Neuronal stem cell (in vitro differentiated cells): Measurements from ENCODE around the gene GNG13.
A peak's percentile ranks its signal among the peaks of the same experiment; 100 is the strongest.

Source experiments
- DNase-seq: peaks from one replicate; pipeline ENCODE4 v3.0.0-alpha.2; 2013; ENCODE audit warnings: low spot score
- H2AFZ ChIP-seq: one replicate; pipeline ENCODE4 v1.6.1; 2013; ENCODE audit warnings: mild to moderate bottlenecking, low read length, inconsistent platforms
- H2AK5ac ChIP-seq: 2 replicates; pipeline ENCODE4 v1.6.1; 2013; ENCODE audit warnings: low read depth, mild to moderate bottlenecking, inconsistent platforms, low read length, moderate library complexity, mixed read lengths
- H2BK120ac ChIP-seq: 2 replicates; pipeline ENCODE4 v1.6.1; 2013; ENCODE audit warnings: low read depth, mild to moderate bottlenecking, inconsistent platforms, low read length, moderate library complexity, mixed read lengths
- H2BK12ac ChIP-seq: one replicate; pipeline ENCODE4 v1.6.1; 2013; ENCODE audit warnings: low read length, inconsistent platforms
- H2BK15ac ChIP-seq: 2 replicates; pipeline ENCODE4 v1.6.1; 2013; ENCODE audit warnings: mild to moderate bottlenecking, low read length, inconsistent platforms, mixed read lengths
- H2BK5ac ChIP-seq: one replicate; pipeline ENCODE4 v1.6.1; 2013; ENCODE audit warnings: inconsistent platforms, mild to moderate bottlenecking, low read length, moderate library complexity
- H3K14ac ChIP-seq: one replicate; pipeline ENCODE4 v1.6.1; 2013; ENCODE audit warnings: low read length, inconsistent platforms
- H3K18ac ChIP-seq: 2 replicates; pipeline ENCODE4 v1.6.1; 2013; ENCODE audit warnings: low read length, inconsistent platforms
- H3K23ac ChIP-seq: 2 replicates; pipeline ENCODE4 v1.6.1; 2013; ENCODE audit warnings: low read depth, mild to moderate bottlenecking, mixed read lengths, low read length, inconsistent platforms; ENCODE audit not compliant: poor library complexity
- H3K27ac ChIP-seq: replicated peaks from 3 replicates; pipeline ENCODE4 v1.5.1; 2013; ENCODE audit warnings: low read length, inconsistent platforms
- H3K27me3 ChIP-seq, 3 experiments: 2 replicates each; pipeline ENCODE4 v1.6.1; 2013; ENCODE audit warnings: low read length in 3 of 3, mild to moderate bottlenecking in 2 of 3, inconsistent platforms in 1 of 3, low read depth in 1 of 3, mixed read lengths in 1 of 3, moderate library complexity in 1 of 3; ENCODE audit not compliant: control insufficient read depth in 3 of 3, insufficient read depth in 3 of 3
- H3K36me3 ChIP-seq, 2 donors: replicated peaks in 1 of 2; 2 replicates each; pipeline ENCODE4 v1.6.1; 2013; ENCODE audit warnings: low read length in 2 of 2; ENCODE audit not compliant: control insufficient read depth in 2 of 2, insufficient read depth in 2 of 2
- H3K4ac ChIP-seq: 2 replicates; pipeline ENCODE4 v1.6.1; 2013; ENCODE audit warnings: inconsistent platforms, mild to moderate bottlenecking, low read length, moderate library complexity
- H3K4me1 ChIP-seq, 2 donors: 1 replicate in 1 of 2; 2 replicates in 1 of 2; pipeline ENCODE4 v1.6.1; 2013; ENCODE audit warnings: low read length in 2 of 2, low read depth in 1 of 2; ENCODE audit not compliant: control insufficient read depth in 2 of 2, insufficient read depth in 1 of 2
- H3K4me2 ChIP-seq: one replicate; pipeline ENCODE4 v1.6.1; 2013; ENCODE audit warnings: mild to moderate bottlenecking, low read length, inconsistent platforms; ENCODE audit not compliant: insufficient read depth, poor library complexity, severe bottlenecking
- H3K4me3 ChIP-seq, 2 donors: 2 replicates each; pipeline ENCODE4 v1.5.1; 2013; ENCODE audit warnings: low read length in 2 of 2, mild to moderate bottlenecking in 2 of 2, inconsistent platforms in 1 of 2, moderate library complexity in 1 of 2
- H3K79me1 ChIP-seq: one replicate; pipeline ENCODE4 v1.6.1; 2013; ENCODE audit warnings: low read depth, mild to moderate bottlenecking, inconsistent platforms, low read length, moderate library complexity
- H3K9ac ChIP-seq: one replicate; pipeline ENCODE4 v1.6.1; 2013; ENCODE audit warnings: mild to moderate bottlenecking, low read depth, low read length, inconsistent platforms; ENCODE audit not compliant: poor library complexity
- H3K9me3 ChIP-seq, 2 donors: replicated peaks in 1 of 2; 2 replicates each; pipeline versions ENCODE3 to v1.6.1; 2013; ENCODE audit warnings: low read length in 2 of 2, mild to moderate bottlenecking in 2 of 2, inconsistent platforms in 1 of 2, low read depth in 1 of 2, mixed read lengths in 1 of 2, moderate library complexity in 1 of 2; ENCODE audit not compliant: control insufficient read depth in 2 of 2, insufficient read depth in 1 of 2
- H4K8ac ChIP-seq: one replicate; pipeline ENCODE4 v1.6.1; 2013; ENCODE audit warnings: low read depth, mild to moderate bottlenecking, inconsistent platforms, low read length, moderate library complexity
- H4K91ac ChIP-seq: one replicate; pipeline ENCODE4 v1.6.1; 2013; ENCODE audit warnings: low read length, low read depth, mild to moderate bottlenecking, inconsistent platforms; ENCODE audit not compliant: poor library complexity
- WGBS, 2 donors: extraction: QIAGEN DNeasy Blood & Tissue Kit; methylation state at CpG; one replicate each; pipeline ENCODE4 v1.1.7; 2013; ENCODE audit warnings: missing lambda C conversion rate in 2 of 2, mixed read lengths in 1 of 2; ENCODE audit not compliant: insufficient read length in 2 of 2, insufficient replicate concordance in 1 of 2; ENCODE audit errors: extremely low coverage in 2 of 2; 5-methylcytosine and 5-hydroxymethylcytosine counted together

GNG13 gene

GRCh38 chr16:842711-843560 is 42.4 kb upstream of the GNG13 start:
- H3K4me2 ChIP-seq, result no peak overlapping the region
- H4K91ac ChIP-seq, result no peak overlapping the region
- H2BK120ac ChIP-seq, result no peak overlapping the region
- peaks cover 2% of the 10 kb centered on the region for H3K79me1 ChIP-seq
- H3K9ac ChIP-seq, result no peak overlapping the region
- no peak overlapping the region for H2BK12ac ChIP-seq
- peak overlapping the region; percentile 47 for H3K14ac ChIP-seq
- no CpG with 5 or more reads among the region's 33 CpGs for WGBS, 2 donors
- H3K4me3 ChIP-seq, result no peak overlapping the region
- no peak overlapping the region for H3K4ac ChIP-seq
- no peaks in the 10 kb centered on the region for H3K27me3 ChIP-seq
- H4K8ac ChIP-seq, result peak overlapping the region; percentile 56
- peaks cover 0 to 11% of the 10 kb centered on the region in 2 donors for H3K4me1 ChIP-seq
- H2AFZ ChIP-seq, result peak overlapping the region; percentile 77
- H3K9me3 ChIP-seq, result peaks cover 5 to 12% of the 10 kb centered on the region in 2 donors
- peak overlapping the region; percentile 79 for H2BK15ac ChIP-seq
- DNase-seq, result no peak
- no peak overlapping the region for H2BK5ac ChIP-seq
- peak overlapping the region; percentile 85 for H3K23ac ChIP-seq
- peak overlapping the region; percentile 83 for H3K18ac ChIP-seq
- H3K27ac ChIP-seq, result no peak overlapping the region
- H2AK5ac ChIP-seq, result peak overlapping the region; percentile 36
- no peaks in the 10 kb centered on the region for H3K36me3 ChIP-seq

GRCh38 chr16:842061-842476 is 41.5 kb upstream of the GNG13 start:
- H4K91ac ChIP-seq, result no peak overlapping the region
- H3K9ac ChIP-seq, result no peak overlapping the region
- no peaks in the 10 kb centered on the region for H3K27me3 ChIP-seq
- no peak overlapping the region for H2BK12ac ChIP-seq
- H3K4me1 ChIP-seq, result peaks cover 0 to 11% of the 10 kb centered on the region in 2 donors
- no peak overlapping the region for H2BK15ac ChIP-seq
- H3K4me2 ChIP-seq, result no peak overlapping the region
- no peak overlapping the region for H3K4me3 ChIP-seq
- WGBS, 2 donors, result no CpG with 5 or more reads among the region's 19 CpGs
- H2BK5ac ChIP-seq, result no peak overlapping the region
- DNase-seq, result no peak
- H3K23ac ChIP-seq, result no peak overlapping the region
- peak overlapping the region; percentile 46 for H3K18ac ChIP-seq
- H3K14ac ChIP-seq, result no peak overlapping the region
- peaks cover 5 to 11% of the 10 kb centered on the region in 2 donors for H3K9me3 ChIP-seq
- H4K8ac ChIP-seq, result no peak overlapping the region
- H2AFZ ChIP-seq, result peak overlapping the region; percentile 77
- H2BK120ac ChIP-seq, result no peak overlapping the region
- no peak overlapping the region for H3K27ac ChIP-seq
- H3K79me1 ChIP-seq, result peaks cover 2% of the 10 kb centered on the region
- peak overlapping the region; percentile 34 for H2AK5ac ChIP-seq
- no peak overlapping the region for H3K4ac ChIP-seq
- H3K36me3 ChIP-seq, result no peaks in the 10 kb centered on the region

DNA sequence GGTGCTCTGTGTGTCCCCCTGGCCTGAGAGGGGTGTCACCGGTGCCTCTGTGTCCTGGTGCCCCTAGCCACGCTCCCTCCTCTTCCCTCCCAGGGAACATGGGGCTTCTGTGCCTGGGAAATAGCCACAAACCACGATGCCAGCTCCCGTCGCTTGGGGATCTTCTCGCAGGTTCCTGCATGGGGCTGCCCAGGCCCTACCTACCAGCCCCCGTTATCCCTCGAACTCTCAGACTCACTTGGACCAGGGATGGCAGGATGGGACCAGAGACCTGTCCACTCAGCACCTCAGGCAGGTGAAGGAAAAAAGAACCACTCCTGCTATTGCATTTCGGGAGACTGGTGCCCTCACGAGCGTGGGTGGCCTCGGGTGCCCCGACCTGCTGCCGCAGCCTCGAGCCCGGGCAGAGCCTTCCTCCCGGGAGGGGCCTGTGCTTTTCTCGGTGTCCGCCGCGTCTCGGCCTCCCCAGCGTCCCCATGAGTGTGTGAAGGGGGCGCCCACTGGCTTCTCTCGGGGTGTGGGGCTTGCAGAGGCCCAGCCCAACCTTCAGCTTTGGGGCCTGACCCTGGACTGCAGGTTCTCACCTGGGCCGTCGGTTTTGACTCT is 41.0 kb upstream of the GNG13 start:
- Histone ChIP-seq H2BK120ac (peak overlapping the region; percentile 47), H2BK5ac (no peak overlapping the region), H3K4me1 (peaks cover 0 to 11% of the 10 kb centered on the region in 2 donors), H3K18ac (peak overlapping the region; percentile 46), H2AFZ (no peak overlapping the region), H3K79me1 (peaks cover 2% of the 10 kb centered on the region), H3K27me3 (no peaks in the 10 kb centered on the region), H2BK12ac (no peak overlapping the region), H3K27ac (no peak overlapping the region), H4K91ac (no peak overlapping the region), H3K36me3 (no peaks in the 10 kb centered on the region), H3K9me3 (peaks cover 10 to 11% of the 10 kb centered on the region in 2 donors), H2AK5ac (peak overlapping the region; percentile 34), H3K9ac (no peak overlapping the region), H3K4me3 (no peak overlapping the region), H3K14ac (peak overlapping the region; percentile 71), H2BK15ac (no peak overlapping the region), H4K8ac (no peak overlapping the region), H3K4ac (no peak overlapping the region), H3K23ac (no peak overlapping the region), H3K4me2 (no peak overlapping the region)
- DNase-seq, result no peak
- no CpG with 5 or more reads among the region's 27 CpGs for WGBS, 2 donors
